ENCODE measurements around the gene GRK6.

The GRK6 gene

GRCh38 chr5:177490311-177490991 lies 64.0 kb downstream of the GRK6 start:
- no peak for DNase-seq

GRCh38 chr5:177490992-177491391 lies 64.5 kb downstream of the GRK6 start:
- no peak for DNase-seq

GRCh38 chr5:177491429-177491945 lies 65.0 kb downstream of the GRK6 start:
- DNase-seq, result no peak

- DNase-seq, result no peak
Measured at GRCh38 chr5:177491983-177492746, 65.7 kb downstream of the GRK6 start.

Measured in COR-L47 (cell line).